Cardiac septum (tissue), 1 donor: ENCODE measurements around the gene TESK2. TPM values are rescaled to one million over a fixed set of nuclear protein-coding genes. Genes with fewer than 3 reads are reported as not detected.
"Not testable (repeated sequence)": the region's sequence is repeated elsewhere in the genome, so short reads cannot be mapped to it uniquely, and the experiment has no call there.

Experiments
- DNase-seq: peaks from one replicate; pipeline ENCODE4 v3.0.0-alpha.2; 2020; ENCODE audit warnings: low spot score
- intact Hi-C: fragments of 100-400 bp; cut with DNase I; formaldehyde crosslinking; loops from one replicate; pipeline ENCODE4 v1.14.0; 2022
- total RNA-seq: library from RNA; stranded (reverse); fragmentation: NEBNext Ultra II Directional; extraction: Animal tissue kit (Norgen Biotek cat#: 25700); gene quantifications from one replicate; pipeline ENCODE4 v1.2.1, GENCODE V29; 2021
- donor health status: DM: no; HTN: no; CAD: no.

Gene TESK2
- total RNA-seq, 1 donor from 2014 or later = 1.0 TPM

- intact Hi-C loops = loop anchor here (2.0 kb wide), 1 partner anchor 60 kb away; no protein-coding TSS in a partner anchor
These were observed 20.1 kb upstream of the TESK2 start for GRCh38 chr1:45510972-45511527.

GRCh38 chr1:45510036-45510971 is 19.3 kb upstream of the TESK2 start:
- no peak for DNase-seq
- intact Hi-C loops = loop anchor here (2.0 kb wide), 1 partner anchor 60 kb away; no protein-coding TSS in a partner anchor

More at GRCh38 chr1:45510972-45511527, 20.1 kb upstream of the TESK2 start:
- DNase-seq = no peak

DNA sequence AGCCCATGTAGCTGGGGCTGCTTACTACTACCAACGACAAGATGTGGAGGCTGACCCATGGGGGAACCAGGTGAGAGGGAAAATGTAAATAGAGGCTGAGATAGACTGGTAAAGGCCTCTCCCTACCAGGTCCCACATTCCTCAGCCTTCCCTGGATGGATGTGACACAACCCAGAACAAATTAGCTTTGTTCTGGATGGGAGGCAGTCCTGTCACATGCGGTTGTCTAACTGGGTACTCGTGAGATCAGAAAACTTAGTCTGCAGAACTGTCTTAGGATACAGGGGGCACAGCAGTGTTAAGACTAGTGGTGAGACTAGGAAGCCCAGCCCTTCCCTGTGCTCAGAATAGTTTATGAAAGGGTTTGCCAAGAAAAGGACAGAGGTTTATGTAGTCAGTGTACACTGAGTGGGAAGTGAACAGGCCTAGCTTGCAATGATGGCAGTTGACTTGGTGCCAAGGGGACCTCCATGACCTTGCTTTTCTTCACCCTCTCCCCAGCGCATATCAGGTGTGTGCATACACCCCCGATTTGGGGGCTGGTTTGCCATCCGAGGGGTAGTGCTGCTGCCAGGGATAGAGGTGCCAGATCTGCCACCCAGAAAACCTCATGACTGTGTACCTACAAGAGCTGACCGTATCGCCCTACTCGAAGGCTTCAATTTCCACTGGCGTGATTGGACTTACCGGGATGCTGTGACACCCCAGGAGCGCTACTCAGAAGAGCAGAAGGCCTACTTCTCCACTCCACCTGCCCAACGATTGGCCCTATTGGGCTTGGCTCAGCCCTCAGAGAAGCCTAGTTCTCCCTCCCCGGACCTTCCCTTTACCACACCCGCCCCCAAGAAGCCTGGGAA is 17.6 kb upstream of the TESK2 start:
- intact Hi-C loops = no loop called here
- no peak for DNase-seq

- DNase-seq = no peak
- intact Hi-C loops = no loop called here
These were observed 16.9 kb upstream of the TESK2 start for GRCh38 chr1:45507893-45508292.

DNA sequence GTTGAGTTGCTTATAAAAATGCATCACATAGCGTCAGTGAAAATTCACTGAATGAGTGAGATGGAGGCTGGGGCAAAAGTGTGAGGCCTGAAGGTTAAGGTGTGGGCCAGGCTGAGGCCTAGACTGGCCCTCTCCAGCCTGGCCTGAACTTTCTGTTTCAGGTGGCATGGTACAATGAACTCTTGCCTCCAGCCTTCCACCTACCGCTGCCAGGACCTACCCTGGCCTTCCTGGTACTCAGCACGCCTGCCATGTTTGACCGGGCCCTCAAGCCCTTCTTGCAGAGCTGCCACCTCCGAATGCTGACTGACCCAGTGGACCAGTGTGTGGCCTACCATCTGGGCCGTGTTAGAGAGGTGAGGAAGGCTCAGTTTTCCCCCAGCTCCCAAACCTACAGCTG is 16.2 kb upstream of the TESK2 start:
- intact Hi-C loops = no loop called here
- no peak for DNase-seq

DNA sequence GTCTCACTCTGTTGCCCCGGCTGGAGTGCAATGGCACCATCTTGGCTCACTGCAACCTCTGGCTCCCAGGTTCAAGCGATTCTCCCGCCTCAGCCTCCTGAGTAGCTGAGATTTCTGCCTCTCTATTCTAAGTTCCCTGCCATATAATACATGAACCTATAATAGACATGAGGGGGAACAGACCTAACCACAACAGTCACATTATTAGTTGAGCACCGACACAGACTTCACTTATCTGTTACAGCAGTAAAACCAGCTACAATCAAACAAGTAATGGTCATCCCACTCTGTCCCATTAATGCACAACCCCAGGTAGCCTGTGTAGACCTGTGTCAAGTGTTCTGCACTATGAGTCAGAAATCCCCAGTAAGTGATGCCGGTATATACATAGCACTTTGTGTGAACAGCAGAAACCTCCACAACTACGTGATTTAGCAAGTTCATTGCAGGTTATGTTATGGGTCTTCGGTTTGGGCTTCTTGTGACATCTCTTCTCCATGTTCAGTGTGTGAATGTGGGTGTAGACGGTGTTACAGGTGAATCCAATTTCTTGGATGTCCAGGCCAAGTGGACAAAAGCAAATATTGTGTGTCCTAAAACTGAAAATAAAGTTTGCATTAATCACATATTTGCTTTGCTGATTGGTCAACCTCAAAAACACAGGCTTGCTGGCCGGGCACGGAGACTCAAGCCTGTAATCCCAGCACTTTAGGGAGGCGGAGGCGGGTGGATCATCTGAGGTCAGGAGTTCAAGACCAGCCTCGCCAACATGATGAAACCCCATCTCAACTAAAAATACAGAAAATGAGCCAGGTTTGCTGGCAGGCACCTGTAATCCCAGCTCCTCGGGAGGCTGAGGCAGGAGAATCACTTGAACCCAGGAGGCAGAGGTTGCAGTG is 12.7 kb upstream of the TESK2 start:
- intact Hi-C loops = no loop called here

GRCh38 chr1:45501505-45501859 is 10.5 kb upstream of the TESK2 start:
- DNase-seq = no peak
- intact Hi-C loops = no loop called here

More for the DNA sequence above, 12.7 kb upstream of the TESK2 start:
- DNase-seq = no peak

- no peak for DNase-seq
- intact Hi-C loops = loop anchor here (5.0 to 10.0 kb wide), 2 partner anchors 152 to 295 kb away; partner anchors contain the start of gene ZSWIM5
These were observed 8.4 kb upstream of the TESK2 start for GRCh38 chr1:45499415-45499769.

- no peak for DNase-seq
- intact Hi-C loops = loop anchor here (5.0 to 10.0 kb wide), 2 partner anchors 151 to 293 kb away; partner anchors contain the start of gene ZSWIM5
These were observed 7.3 kb upstream of the TESK2 start for GRCh38 chr1:45498279-45498678.

- no peak for DNase-seq
- intact Hi-C loops = loop anchor here (1.0 to 10.0 kb wide), 3 partner anchors 134 to 288 kb away; partner anchors contain the start of gene ZSWIM5
These were observed 2.2 kb upstream of the TESK2 start for GRCh38 chr1:45493116-45493697.

GRCh38 chr1:45492691-45493090 is 1.7 kb upstream of the TESK2 start:
- no peak for DNase-seq
- intact Hi-C loops = loop anchor here (1.0 to 10.0 kb wide), 3 partner anchors 133 to 288 kb away; partner anchors contain the start of gene ZSWIM5

GRCh38 chr1:45491487-45492260 is 711 bp upstream of the TESK2 start:
- no peak for DNase-seq
- intact Hi-C loops = loop anchor here (2.0 to 10.0 kb wide), 3 partner anchors 189 to 477 kb away; partner anchors contain the start of gene ZSWIM5

DNA sequence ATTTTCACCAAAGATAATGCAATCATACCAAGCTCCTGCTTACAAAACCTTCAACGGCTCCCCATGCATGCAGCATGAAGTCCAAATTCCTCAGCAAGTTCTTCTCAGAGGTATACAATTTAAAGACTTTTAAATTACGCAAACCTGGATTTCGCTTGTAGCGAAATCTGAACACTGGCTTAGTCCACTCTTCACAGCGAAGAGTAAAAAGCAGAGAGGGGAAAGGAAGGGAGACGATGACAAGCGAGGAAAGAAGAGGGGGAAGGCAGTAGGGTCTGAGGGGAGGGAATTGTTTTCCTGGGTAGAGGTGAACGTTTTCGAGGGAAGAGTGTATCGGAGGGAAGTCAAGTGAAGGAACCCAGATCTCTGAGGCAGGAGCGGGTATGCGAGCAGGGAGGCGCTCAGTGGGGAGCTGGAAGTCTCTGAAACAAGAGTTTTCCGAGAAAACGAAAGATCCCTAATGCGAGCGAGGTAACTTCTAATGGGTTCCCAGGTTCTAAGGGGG is 790 bp downstream of the TESK2 start:
- intact Hi-C loops = loop anchor here (2.0 to 10.0 kb wide), 3 partner anchors 188 to 475 kb away; partner anchors contain the start of gene ZSWIM5
- DNase-seq = no peak

DNA sequence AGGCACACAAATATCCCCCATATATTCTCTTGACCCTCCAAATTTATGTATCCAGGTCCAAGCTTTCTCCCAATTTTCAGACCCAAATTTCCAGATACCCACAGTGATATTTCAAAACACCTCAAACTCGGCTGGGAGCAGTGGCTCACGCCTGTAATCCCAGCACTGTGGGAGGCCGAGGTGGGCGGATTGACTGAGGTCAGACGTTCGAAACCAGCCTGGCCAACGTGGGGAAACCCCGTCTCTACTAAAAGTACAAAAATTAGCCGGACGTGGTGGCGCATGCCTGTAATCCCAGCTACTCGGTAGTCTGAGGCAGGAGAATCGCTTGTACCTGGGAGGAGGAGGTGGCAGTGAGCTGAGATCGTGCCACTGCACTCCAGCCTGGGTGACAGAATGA is 1.6 kb downstream of the TESK2 start:
- intact Hi-C loops, DNase-seq: not testable (repeated sequence)

DNA sequence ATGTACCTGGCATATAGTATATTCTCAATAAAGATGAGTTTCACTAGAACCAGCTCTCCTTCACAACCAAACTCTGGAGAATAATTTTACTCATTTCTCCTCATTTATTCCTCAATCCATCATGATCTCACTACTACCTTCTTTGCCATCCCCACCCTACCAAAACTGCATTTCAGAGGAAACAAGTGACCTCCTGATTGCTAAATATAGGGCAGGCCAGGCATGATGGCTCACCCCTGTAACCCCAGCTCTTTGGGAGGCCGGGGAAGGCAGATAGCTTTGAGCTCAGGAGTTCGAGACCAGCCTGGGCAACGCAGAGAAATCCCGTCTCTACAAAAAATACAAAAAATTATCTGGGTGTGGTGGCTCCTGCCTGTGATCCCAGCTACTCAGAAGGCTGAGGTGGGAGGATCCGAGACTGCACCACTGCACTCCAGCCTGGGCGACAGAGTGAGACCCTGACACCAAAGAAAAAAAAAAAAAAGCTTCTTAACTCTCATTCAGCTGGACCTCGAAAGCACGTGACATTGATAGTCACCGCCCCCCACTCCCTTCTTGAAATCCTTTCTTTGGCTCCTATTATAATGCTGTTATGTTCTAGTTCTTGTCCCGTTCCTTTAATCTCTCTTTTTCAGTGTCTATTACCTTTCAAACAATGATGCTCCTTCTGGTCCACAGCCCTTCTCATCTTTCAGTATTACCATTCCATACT is 2.1 kb downstream of the TESK2 start:
- no peak for DNase-seq

DNA sequence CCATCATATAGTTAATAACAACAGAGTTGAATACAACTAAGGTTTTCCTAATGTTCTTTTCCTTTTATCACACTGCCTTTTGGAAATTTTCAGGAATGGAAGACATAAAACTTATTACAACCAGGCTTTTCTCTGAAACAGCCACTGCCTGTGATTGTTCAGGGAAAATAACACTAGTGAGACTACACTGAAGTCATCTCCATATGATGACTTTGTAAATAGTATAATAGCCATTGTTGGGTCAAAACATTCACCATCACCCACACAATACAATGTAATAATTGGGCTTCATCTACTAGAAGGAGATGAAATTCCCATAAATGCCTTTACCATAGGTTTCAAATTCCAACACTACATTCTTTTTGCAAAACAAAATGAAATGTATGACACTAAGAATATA is 5.0 kb downstream of the TESK2 start:
- no peak for DNase-seq
- intact Hi-C loops = no loop called here

More for the DNA sequence above, 2.1 kb downstream of the TESK2 start:
- intact Hi-C loops = no loop called here
